ENCODE data around the gene PCDHB10.
"Not testable (repeated sequence)": the region's sequence is repeated elsewhere in the genome, so short reads cannot be mapped to it uniquely, and the experiment has no call there.

- TF ChIP-seq, protein P1, sequence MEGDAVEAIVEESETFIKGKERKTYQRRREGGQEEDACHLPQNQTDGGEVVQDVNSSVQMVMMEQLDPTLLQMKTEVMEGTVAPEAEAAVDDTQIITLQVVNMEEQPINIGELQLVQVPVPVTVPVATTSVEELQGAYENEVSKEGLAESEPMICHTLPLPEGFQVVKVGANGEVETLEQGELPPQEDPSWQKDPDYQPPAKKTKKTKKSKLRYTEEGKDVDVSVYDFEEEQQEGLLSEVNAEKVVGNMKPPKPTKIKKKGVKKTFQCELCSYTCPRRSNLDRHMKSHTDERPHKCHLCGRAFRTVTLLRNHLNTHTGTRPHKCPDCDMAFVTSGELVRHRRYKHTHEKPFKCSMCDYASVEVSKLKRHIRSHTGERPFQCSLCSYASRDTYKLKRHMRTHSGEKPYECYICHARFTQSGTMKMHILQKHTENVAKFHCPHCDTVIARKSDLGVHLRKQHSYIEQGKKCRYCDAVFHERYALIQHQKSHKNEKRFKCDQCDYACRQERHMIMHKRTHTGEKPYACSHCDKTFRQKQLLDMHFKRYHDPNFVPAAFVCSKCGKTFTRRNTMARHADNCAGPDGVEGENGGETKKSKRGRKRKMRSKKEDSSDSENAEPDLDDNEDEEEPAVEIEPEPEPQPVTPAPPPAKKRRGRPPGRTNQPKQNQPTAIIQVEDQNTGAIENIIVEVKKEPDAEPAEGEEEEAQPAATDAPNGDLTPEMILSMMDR (IDR thresholded peaks at IDR 0.05 in 2 of 3, conservative IDR thresholded peaks at IDR 0.05 in 1 of 3; ENCODE audit: borderline replicate concordance in 1 of 3, insufficient read depth in 1 of 3, low read depth in 2 of 3, low read length in 2 of 3): not testable (repeated sequence)
- TF ChIP-seq REST (IDR thresholded peaks at IDR 0.05; ENCODE audit: low read depth); POLR2A (IDR thresholded peaks at IDR 0.05; ENCODE audit: borderline replicate concordance, extremely low read depth, insufficient read depth, insufficient read length); ELF1 (IDR thresholded peaks at IDR 0.05; ENCODE audit: borderline replicate concordance, low read depth); EZH2 (IDR thresholded peaks at IDR 0.05); YY1 (IDR thresholded peaks at IDR 0.05; ENCODE audit: extremely low read depth, insufficient replicate concordance, low read depth, low read length); CEBPB (IDR thresholded peaks at IDR 0.05; ENCODE audit: low read depth); ZBTB33 (IDR thresholded peaks at IDR 0.05; ENCODE audit: extremely low read depth, insufficient replicate concordance, low read length); EZH2phosphoT487 (IDR thresholded peaks at IDR 0.05; ENCODE audit: borderline replicate concordance); SIN3A (IDR thresholded peaks at IDR 0.05; ENCODE audit: low read depth); POLR2AphosphoS5 (IDR thresholded peaks at IDR 0.05; ENCODE audit: low read depth, low read length): not testable (repeated sequence)
- TF ChIP-seq, protein P2, sequence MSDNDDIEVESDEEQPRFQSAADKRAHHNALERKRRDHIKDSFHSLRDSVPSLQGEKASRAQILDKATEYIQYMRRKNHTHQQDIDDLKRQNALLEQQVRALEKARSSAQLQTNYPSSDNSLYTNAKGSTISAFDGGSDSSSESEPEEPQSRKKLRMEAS (IDR thresholded peaks at IDR 0.05): not testable (repeated sequence)
These were observed 3.5 kb upstream of the PCDHB10 start for GRCh38 chr5:141188682-141189081.

All from HCT116 (cell line).